Stimulated activated memory B cell treated with anti-CD40 and anti-IgM and Interleukin-4, amounts not matched to agents 10 μg/mL and 1 μg/mL and 100 μg/mL, for 72 hours (primary cell): ENCODE data around the gene MORN5.

Source experiments
- ATAC-seq: fragments of 150-1000 bp; cut with Tn5 transposase; 2 replicates; pipeline ENCODE4 v1.10.0; 2021
- H3K27ac Mint-ChIP-seq: one replicate; pipeline ENCODE4 v1.8.0; 2022; ENCODE audit warnings: mild to moderate bottlenecking, mixed read lengths
- H3K27me3 Mint-ChIP-seq: one replicate; pipeline ENCODE4 v1.8.0; 2022; ENCODE audit warnings: mixed read lengths
- H3K36me3 Mint-ChIP-seq: one replicate; pipeline ENCODE4 v1.8.0; 2022; ENCODE audit warnings: mixed read lengths
- H3K4me1 Mint-ChIP-seq: one replicate; pipeline ENCODE4 v1.8.0; 2022; ENCODE audit warnings: mixed read lengths
- H3K4me3 Mint-ChIP-seq: one replicate; pipeline ENCODE4 v1.8.0; 2022; ENCODE audit warnings: mild to moderate bottlenecking, moderate library complexity, mixed read lengths
- H3K9me3 Mint-ChIP-seq: one replicate; pipeline ENCODE4 v1.8.0; 2022; ENCODE audit warnings: mixed read lengths

MORN5 gene

DNA sequence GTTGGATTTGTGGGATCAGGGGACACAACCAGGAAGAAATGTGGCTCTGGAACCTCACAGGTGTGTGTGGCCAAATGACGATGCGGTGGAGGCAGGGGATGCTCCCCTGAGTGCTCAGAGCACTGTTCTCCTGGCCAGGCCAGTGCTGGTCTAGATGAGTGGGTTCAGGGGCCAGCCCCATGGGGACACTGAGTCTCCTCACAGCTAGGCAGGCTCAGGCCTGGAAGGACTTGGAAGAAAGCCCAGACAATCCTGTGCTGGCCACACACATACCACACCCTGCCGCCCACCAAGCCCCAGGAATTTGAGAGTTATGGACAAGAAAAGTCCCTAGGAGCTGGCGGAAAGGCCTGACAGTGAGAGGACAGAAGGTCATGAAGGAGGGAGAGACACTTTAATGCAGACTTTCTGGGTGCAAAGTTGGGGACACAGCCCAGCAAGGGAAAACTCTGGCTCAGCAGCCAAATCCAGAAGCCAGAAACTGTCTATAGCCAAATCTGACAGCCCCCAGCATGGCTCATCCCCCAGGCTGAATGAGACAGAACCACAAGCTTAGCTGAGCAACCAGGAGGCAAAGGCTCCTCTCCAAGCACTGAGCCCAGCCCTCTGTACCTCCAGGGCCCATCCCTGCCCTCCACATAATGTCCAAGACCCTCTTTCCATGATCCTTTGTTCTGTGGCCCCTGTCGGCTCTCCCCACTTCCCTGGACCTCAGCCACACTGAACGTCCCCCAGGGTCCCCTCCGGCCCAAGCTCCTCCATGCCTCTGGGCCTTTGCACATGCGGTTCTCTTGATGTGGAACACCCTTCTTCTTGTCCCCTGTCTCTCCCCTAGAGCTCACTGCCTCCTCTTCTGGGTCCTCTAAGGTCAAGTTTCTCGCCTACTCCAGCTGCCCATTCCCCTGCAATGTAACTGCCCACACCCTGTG, 46.7 kb downstream of the MORN5 start:
- Mint-ChIP-seq H3K4me3 (no peak overlapping the region), H3K9me3 (no peaks in the 10 kb centered on the region), H3K36me3 (no peaks in the 10 kb centered on the region), H3K4me1 (no peaks in the 10 kb centered on the region), H3K27me3 (peaks cover 28% of the 10 kb centered on the region), H3K27ac (no peak overlapping the region)
- no peak for ATAC-seq

DNA sequence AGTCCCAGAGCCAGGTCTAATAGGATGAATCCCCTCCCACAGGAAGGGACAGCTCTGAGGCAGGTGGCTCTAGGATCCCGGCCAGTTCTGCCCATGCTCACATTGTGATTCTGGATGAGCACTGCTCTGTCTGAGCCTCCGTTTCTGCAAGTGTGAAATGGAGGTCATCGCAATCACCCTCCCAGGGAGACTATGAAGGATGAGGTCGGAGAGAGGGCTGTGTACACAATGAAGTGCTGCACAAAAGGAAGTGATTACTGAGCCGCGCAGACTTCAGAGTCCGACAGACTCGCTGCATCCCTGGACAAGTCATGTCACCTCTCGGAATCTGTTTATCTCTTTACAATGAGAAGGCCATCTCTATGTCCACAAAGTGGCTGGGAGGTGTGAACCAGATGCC, 47.4 kb downstream of the MORN5 start:
- H3K4me3 Mint-ChIP-seq, result no peak overlapping the region
- H3K36me3 Mint-ChIP-seq, result no peaks in the 10 kb centered on the region
- no peaks in the 10 kb centered on the region for H3K4me1 Mint-ChIP-seq
- peaks cover 28% of the 10 kb centered on the region for H3K27me3 Mint-ChIP-seq
- ATAC-seq, result no peak
- no peaks in the 10 kb centered on the region for H3K9me3 Mint-ChIP-seq
- no peak overlapping the region for H3K27ac Mint-ChIP-seq

DNA sequence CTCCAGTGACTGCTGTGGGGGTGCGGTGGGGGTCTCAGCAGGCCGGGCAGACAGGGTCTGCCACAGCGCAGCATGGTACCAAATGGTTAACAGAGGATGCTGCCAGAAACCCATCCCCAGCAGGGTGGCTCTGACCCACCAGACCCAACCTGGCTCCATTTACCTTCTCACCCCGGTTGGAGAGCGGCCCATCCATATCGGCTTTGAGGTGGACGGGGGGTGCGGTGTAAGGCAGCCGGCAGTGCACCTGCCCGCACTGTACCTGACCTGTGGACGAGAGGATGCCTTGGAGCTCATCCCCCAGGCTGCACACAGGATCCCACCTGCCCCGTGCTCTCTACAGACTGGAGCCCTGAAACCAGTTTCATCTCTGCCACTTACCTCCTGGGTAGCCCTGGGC, 49.7 kb downstream of the MORN5 start:
- no peak overlapping the region for H3K27ac Mint-ChIP-seq
- H3K4me1 Mint-ChIP-seq, result peaks cover 5% of the 10 kb centered on the region
- H3K36me3 Mint-ChIP-seq, result no peaks in the 10 kb centered on the region
- no peak overlapping the region for H3K4me3 Mint-ChIP-seq
- H3K27me3 Mint-ChIP-seq, result peaks cover 47% of the 10 kb centered on the region
- no peaks in the 10 kb centered on the region for H3K9me3 Mint-ChIP-seq
- no peak for ATAC-seq

DNA sequence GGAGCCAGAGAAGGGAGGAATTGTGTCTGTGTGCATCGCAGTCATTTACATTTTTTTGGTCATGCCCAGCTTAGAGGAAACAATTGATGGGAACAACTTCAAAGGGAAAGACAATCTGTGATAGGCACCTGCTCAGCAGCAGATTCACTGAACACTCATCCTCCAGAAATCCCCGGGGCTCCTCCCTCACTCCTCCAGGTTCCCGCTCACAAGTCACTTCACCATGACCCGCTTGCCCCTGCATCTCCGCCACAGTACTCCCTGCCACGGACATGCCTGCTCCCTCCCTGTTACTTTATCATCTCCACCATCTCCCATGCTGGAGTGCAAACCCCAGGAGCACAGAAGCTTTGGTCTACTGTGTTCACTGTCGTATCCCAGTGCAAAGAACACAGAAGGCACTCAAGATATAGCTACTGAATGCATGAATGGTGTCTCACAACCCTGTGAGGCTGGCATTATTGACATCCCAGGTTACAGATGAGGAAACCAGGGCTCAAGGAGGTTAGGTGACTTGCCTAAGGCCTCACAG, 52.8 kb downstream of the MORN5 start:
- peaks cover 68% of the 10 kb centered on the region for H3K27me3 Mint-ChIP-seq
- H3K4me1 Mint-ChIP-seq, result peaks cover 5% of the 10 kb centered on the region
- ATAC-seq, result no peak
- no peak overlapping the region for H3K4me3 Mint-ChIP-seq
- H3K9me3 Mint-ChIP-seq, result no peaks in the 10 kb centered on the region
- H3K36me3 Mint-ChIP-seq, result no peaks in the 10 kb centered on the region
- no peak overlapping the region for H3K27ac Mint-ChIP-seq

DNA sequence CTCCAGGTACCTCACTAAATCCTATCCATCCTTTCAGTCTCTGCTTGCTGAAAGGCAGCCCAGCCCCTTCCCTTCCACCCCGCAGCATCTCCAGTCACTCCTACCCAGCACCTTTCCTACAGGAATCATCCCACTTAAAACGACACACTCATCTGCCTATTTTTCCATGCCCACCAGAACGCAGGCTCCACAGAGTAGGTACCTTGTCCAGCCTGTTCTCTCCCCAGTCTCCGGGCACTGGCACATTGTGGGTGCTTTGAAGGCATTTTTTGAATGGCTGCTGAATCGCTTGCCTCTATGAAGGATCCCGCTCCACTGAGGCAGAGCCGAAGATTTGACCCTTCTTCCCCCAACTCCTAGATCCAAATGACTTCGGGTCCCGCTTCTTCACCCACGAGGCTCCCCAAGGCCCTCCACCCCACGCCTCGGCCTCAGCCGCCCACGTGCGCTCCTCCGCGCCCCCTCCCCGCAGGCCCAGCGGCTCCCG, 53.4 kb downstream of the MORN5 start:
- peaks cover 69% of the 10 kb centered on the region for H3K27me3 Mint-ChIP-seq
- no peak overlapping the region for H3K27ac Mint-ChIP-seq
- H3K4me3 Mint-ChIP-seq, result peak overlapping the region; percentile 53

DNA sequence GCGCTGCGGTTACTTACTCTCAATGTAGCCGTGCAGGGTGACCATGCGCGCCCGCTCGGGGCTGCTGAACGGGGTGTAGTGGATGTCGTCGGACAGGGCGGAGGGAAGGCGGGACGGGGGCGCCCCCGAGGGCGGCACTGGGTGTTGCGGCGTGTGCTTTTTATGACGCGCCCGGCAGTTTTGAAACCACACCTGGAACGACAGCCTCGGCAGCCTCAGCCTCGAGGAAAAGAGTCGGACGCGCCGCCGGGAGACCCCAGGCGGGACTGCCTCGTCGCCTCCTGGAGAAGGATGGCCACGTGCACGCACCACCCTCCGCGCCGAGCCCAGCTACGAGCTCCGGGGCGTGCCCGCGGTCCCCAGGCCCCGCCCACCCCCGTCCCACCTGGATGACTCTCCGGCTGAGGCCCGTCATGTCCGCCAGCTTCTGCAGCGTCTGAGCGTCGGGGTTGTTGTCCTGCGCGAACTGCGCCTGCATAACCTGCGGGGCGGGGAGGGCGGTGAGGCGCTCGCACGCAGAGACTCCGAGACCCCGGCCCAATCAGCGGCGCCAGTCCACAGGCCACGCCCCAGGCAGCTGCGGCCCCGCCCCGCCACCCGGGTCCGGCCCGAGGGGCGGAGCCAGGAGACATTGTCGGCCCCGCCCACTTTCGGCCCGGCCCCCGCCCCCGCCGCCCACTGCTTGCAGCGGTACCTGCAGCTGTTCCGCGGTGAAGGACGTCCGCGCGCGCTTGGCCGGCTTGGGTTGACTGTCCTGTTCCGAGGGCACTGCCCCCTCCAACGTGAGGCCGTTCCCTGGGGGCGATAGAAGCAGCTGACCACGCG, 54.1 kb downstream of the MORN5 start:
- Mint-ChIP-seq H3K4me3 (peak overlapping the region; percentile 66), H3K9me3 (no peaks in the 10 kb centered on the region), H3K27ac (no peak overlapping the region), H3K4me1 (peaks cover 16% of the 10 kb centered on the region), H3K36me3 (no peaks in the 10 kb centered on the region), H3K27me3 (peaks cover 75% of the 10 kb centered on the region)
- ATAC-seq, result peak; percentile 68

More for the DNA sequence above, 53.4 kb downstream of the MORN5 start:
- peaks cover 9% of the 10 kb centered on the region for H3K4me1 Mint-ChIP-seq
- ATAC-seq, result no peak
- no peaks in the 10 kb centered on the region for H3K9me3 Mint-ChIP-seq
- H3K36me3 Mint-ChIP-seq, result no peaks in the 10 kb centered on the region

DNA sequence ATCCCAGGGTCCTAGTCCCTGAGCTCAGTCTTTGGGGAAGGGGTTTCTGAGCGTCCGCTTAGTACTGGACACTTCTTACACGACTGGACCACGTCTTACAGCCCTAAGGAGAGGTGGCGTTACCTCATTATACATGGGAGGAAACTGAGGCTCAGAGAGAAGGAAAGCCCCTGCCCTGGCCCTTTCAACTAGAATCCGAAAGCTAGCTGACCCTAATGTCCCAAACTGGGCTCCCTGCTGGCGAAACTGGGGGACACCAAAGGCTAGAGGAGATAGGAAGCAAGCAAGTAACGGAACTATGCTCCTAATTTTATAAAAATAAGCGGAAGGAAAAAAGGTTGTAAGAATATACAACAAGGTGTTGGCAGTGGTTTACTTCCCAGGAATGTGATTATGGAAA, 54.8 kb downstream of the MORN5 start:
- peaks cover 23% of the 10 kb centered on the region for H3K4me1 Mint-ChIP-seq
- no peak for ATAC-seq
- peak overlapping the region; percentile 66 for H3K4me3 Mint-ChIP-seq
- no peaks in the 10 kb centered on the region for H3K9me3 Mint-ChIP-seq
- H3K27me3 Mint-ChIP-seq, result peaks cover 82% of the 10 kb centered on the region
- no peak overlapping the region for H3K27ac Mint-ChIP-seq
- H3K36me3 Mint-ChIP-seq, result no peaks in the 10 kb centered on the region

DNA sequence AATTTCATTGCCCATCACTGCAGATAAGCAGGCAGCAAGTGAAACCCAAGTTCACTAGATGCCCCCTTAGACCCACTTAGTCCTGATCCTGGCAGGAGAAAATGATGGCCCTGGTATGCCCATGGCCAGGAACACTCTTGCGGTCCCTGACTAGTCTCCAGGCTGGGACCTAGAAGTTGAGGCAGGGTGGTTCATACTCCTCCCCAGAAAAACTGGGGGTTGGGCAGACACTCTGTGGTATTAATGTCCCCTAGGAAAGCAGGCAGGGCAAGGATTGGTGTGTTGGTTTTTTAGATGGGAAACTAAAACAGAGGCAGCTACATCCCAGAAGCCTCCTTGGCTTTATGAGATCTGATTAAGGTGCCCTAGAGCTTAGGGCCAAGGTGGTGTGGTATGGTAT, 56.0 kb downstream of the MORN5 start:
- no peak overlapping the region for H3K4me3 Mint-ChIP-seq
- peaks cover 83% of the 10 kb centered on the region for H3K27me3 Mint-ChIP-seq
- no peak overlapping the region for H3K27ac Mint-ChIP-seq
- ATAC-seq, result no peak
- H3K36me3 Mint-ChIP-seq, result no peaks in the 10 kb centered on the region
- no peaks in the 10 kb centered on the region for H3K9me3 Mint-ChIP-seq
- H3K4me1 Mint-ChIP-seq, result peaks cover 34% of the 10 kb centered on the region

DNA sequence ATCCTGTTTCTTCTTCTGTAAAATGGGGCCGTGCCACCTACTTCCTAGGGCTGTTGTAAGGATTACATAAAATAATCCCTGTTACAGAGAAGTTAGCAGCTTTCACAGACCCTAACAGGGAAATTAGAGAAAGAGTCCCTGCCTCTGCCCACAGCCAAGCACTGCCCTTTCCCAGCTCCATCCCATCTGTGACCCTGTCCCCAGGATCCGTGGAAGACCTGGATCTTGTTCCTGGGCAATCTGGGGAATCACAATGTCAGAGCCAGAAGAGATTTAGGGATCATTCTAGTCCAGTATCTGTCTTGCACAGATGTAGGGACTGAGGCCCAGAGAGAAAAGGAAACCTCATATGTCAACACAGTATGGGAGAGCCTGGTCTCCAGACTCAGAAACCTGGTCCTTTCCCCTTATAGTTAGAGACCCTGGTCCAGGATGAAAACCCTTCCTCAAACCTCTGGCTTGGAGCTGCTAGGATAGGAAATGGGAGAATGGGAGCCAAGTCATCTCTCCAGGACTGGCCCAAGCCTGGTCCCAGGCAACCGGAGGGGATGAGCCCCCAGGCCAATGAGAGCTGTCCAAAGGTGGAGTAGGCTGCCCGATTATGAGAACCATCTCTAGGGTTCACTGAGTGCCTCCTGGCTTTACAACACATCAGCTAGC, 56.6 kb downstream of the MORN5 start:
- H3K4me1 Mint-ChIP-seq, result peaks cover 34% of the 10 kb centered on the region
- H3K9me3 Mint-ChIP-seq, result no peaks in the 10 kb centered on the region
- ATAC-seq, result no peak
- no peak overlapping the region for H3K4me3 Mint-ChIP-seq
- H3K27ac Mint-ChIP-seq, result no peak overlapping the region
- H3K36me3 Mint-ChIP-seq, result no peaks in the 10 kb centered on the region
- H3K27me3 Mint-ChIP-seq, result peaks cover 83% of the 10 kb centered on the region

DNA sequence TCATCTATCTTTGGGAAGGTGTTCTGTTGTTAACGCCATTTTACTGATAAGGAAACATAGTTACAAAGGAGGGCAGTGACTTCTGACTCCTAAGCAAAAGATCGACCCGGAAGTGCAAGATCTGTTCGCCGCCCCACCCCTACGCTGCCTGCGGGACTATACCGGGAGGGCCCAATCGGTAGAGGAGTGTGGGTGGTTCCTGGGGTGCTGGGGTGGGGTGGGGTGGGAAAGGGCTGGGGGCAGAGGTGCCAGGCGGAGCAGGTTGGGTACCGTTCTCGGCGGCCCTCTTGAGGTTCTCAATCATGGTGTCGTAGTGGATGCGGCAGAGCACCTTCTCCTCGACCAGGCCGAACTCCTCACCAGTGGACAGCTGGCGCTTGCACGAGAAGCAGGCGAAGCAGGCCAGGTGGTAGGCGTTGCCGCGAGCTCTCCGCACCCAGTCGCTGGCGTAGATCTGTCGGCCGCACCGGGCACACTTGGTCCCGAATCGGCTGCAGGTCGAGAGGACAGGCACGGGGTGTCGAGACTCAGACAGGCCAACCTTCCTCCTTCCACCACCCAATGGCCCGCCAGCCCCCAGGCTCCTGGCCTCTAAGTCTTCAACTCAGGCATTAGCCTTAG, 57.2 kb downstream of the MORN5 start:
- H3K4me1 Mint-ChIP-seq, result peaks cover 34% of the 10 kb centered on the region
- ATAC-seq, result no peak

DNA sequence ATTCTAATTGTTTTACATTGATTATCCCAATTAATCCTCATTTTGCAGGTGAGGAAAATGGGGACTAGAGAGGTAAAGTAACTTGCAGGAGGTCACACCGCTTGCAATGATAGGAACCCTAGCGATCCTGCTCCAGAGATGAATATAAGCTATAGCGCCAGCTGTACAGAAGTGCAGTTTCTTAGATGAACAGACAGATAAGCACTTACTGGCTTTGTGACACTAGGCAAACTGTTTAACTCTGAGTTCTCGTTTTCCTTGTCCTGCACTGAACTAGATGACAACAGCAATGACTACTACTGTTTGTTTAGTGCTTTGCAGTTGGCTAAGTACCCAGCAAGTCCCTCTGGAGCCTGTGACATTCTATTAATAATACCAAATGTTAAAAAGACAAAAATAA, 57.9 kb downstream of the MORN5 start:
- ATAC-seq, result no peak
- no peaks in the 10 kb centered on the region for H3K36me3 Mint-ChIP-seq

More for the DNA sequence above, 57.2 kb downstream of the MORN5 start:
- Mint-ChIP-seq H3K36me3 (no peaks in the 10 kb centered on the region), H3K9me3 (no peaks in the 10 kb centered on the region), H3K27ac (no peak overlapping the region), H3K4me3 (no peak overlapping the region), H3K27me3 (peaks cover 90% of the 10 kb centered on the region)

DNA sequence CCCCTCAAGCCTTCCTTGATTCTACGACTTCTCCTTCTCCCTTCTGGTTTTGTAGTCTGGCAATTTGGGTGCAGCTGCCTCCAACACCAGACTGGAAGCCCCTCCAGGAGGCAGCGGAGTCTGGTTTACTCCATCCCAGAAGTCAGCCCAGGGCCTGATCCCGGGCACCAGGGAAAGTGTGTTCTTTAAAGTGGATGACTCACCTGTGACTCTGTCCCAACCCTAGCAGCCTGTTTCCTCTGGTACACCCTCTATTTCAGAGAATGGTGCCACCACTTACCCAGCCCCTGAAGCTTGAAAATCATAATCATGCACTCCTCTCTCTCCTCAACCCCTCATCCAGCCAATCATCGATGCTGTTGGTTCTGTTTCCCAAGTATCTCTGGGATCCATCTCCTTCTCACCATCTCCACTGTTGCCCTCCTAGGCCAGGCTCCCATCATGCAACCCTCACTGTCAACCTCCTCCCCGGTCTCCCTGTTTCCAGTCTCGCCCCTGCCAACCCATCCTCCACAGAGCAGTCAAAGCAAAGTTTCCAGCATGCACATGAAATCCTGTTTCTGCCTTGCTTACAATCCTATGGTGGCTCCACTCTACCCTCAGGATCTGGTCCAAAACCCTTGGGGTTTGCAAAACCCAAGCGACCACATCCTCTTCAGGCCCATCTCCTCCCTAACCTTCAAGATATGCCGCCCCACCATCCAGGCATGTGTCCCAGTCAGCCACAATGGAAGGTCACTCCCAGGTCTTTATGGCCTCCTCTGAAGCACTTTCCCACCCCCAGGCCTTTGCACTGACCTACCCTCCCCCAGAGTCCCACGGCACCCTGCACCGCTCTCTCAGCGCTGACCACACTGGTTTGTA, 58.6 kb downstream of the MORN5 start:
- no peaks in the 10 kb centered on the region for H3K36me3 Mint-ChIP-seq
- H3K4me3 Mint-ChIP-seq, result no peak overlapping the region
- H3K4me1 Mint-ChIP-seq, result peaks cover 39% of the 10 kb centered on the region
- H3K9me3 Mint-ChIP-seq, result no peaks in the 10 kb centered on the region
- peaks cover 92% of the 10 kb centered on the region for H3K27me3 Mint-ChIP-seq
- ATAC-seq, result peak; percentile 10
- no peak overlapping the region for H3K27ac Mint-ChIP-seq

More for the DNA sequence above, 57.9 kb downstream of the MORN5 start:
- H3K27me3 Mint-ChIP-seq, result peaks cover 92% of the 10 kb centered on the region
- no peaks in the 10 kb centered on the region for H3K9me3 Mint-ChIP-seq
- peaks cover 35% of the 10 kb centered on the region for H3K4me1 Mint-ChIP-seq
- no peak overlapping the region for H3K27ac Mint-ChIP-seq
- H3K4me3 Mint-ChIP-seq, result no peak overlapping the region

DNA sequence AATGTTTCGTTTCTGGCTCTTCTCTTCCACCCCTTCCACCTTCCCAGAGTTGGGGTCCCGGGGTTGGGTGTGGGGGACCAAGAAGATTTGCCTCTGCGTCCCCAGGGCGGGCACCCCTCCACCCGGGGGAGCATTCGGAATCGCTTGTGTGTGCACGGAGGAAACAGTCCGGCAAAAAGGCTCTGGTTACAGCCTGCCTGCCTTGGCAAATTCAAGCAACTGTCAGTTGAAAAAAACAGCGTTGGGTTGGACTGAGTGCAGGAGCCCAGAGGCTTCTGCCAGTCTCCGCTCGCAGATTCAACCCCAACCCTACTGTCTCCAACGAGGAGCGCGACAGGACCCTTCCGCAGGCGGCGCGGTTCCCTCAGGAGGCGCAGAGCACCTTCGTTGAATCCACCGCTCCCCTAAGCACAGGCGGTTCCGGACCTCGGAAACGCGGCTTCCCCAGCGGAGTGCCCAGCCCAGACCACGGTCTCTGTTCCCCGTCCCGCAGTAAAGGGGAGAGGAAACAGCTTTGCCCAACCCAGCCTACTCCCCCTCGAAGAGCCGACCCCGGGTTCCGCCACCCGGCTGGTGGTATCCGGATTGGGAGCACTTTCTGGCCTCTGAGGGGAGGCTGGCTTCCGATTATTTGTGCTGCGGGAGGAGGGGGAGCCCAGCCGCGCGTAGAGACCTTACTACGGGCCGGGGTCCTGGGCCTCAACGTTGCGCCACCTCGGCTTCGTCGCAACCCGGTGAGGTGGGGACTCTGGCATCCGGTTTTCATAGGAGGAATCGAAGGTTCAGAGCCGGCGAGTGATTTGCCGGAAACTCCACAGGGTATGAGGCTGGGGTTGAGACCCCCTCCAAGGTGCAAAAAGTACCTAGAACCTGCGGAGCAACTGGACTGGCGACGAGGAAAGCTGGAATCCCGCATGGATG, 59.5 kb downstream of the MORN5 start:
- H3K27me3 Mint-ChIP-seq, result peaks cover 93% of the 10 kb centered on the region
- H3K27ac Mint-ChIP-seq, result no peak overlapping the region

More for the DNA sequence above, 59.5 kb downstream of the MORN5 start:
- no peaks in the 10 kb centered on the region for H3K36me3 Mint-ChIP-seq
- H3K9me3 Mint-ChIP-seq, result no peaks in the 10 kb centered on the region
- ATAC-seq, result peak; percentile 21
- H3K4me3 Mint-ChIP-seq, result peak overlapping the region; percentile 61
- peaks cover 36% of the 10 kb centered on the region for H3K4me1 Mint-ChIP-seq
